Measurements from ENCODE around the gene ZNF627. TPM values are rescaled to one million over a fixed set of nuclear protein-coding genes. Genes with fewer than 3 reads are reported as not detected.

Gene ZNF627
- total RNA-seq, 1 donor from 2014 or later = 9.4 TPM

DNA sequence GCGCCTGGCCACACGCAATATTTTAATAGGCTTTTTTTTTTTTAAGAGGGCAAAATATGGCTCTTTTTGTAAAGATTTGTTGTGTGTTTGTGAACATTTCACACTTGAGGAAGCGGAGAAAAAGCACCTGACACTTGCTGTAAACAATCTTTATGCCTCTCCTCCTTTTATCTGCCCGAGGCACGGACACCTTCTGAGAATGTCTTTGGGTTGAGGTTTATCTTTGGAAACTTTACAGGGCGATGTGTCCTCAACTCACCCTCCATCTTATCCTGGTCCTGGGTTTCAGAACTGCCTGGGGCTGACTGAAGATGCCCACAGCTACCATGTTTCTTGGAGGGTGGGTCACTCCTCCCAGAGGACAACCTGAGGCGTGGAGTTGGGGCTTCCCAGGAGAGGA, 44.0 kb downstream of the ZNF627 start:
- Histone ChIP-seq H3K9me3 (no peaks in the 10 kb centered on the region), H3K4me1 (peaks cover 10% of the 10 kb centered on the region), H3K27ac (no peak overlapping the region), H3K36me3 (no peaks in the 10 kb centered on the region), H3K4me3 (no peak overlapping the region), H3K27me3 (ENCODE audit: low read depth) (no peaks in the 10 kb centered on the region)
- DNase-seq = no peak
- TF ChIP-seq, protein P1, sequence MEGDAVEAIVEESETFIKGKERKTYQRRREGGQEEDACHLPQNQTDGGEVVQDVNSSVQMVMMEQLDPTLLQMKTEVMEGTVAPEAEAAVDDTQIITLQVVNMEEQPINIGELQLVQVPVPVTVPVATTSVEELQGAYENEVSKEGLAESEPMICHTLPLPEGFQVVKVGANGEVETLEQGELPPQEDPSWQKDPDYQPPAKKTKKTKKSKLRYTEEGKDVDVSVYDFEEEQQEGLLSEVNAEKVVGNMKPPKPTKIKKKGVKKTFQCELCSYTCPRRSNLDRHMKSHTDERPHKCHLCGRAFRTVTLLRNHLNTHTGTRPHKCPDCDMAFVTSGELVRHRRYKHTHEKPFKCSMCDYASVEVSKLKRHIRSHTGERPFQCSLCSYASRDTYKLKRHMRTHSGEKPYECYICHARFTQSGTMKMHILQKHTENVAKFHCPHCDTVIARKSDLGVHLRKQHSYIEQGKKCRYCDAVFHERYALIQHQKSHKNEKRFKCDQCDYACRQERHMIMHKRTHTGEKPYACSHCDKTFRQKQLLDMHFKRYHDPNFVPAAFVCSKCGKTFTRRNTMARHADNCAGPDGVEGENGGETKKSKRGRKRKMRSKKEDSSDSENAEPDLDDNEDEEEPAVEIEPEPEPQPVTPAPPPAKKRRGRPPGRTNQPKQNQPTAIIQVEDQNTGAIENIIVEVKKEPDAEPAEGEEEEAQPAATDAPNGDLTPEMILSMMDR (IDR thresholded peaks at IDR 0.05) = no peak
- intact Hi-C loops (cut with DNase I) = no loop called here
- ATAC-seq = no peak

DNA sequence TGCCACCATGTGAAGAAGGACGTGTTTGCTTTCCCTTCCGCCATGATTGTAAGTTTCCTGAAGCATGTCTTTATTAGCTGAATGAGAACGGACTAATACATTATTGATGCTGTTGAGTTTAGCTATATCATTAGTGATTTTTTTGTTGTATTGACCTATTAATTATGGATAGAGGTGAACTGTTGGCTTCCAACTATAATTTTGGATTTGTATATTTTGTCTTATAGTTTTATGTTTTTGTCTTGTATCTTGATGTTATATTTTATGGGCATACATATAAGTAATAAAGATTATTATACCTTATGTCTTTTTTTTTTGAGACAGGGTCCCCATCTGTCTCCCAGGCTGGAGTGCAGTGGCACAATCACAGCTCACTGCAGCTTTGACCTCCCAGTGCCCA, 45.6 kb downstream of the ZNF627 start:
- TF ChIP-seq, protein P1 (IDR thresholded peaks at IDR 0.05) = no peak
- ATAC-seq = no peak
- Histone ChIP-seq H3K4me1 (peaks cover 10% of the 10 kb centered on the region), H3K36me3 (no peaks in the 10 kb centered on the region), H3K27me3 (ENCODE audit: low read depth) (no peaks in the 10 kb centered on the region), H3K9me3 (no peaks in the 10 kb centered on the region), H3K4me3 (no peak overlapping the region), H3K27ac (no peak overlapping the region)
- no peak for DNase-seq
- intact Hi-C loops (cut with DNase I) = no loop called here

DNA sequence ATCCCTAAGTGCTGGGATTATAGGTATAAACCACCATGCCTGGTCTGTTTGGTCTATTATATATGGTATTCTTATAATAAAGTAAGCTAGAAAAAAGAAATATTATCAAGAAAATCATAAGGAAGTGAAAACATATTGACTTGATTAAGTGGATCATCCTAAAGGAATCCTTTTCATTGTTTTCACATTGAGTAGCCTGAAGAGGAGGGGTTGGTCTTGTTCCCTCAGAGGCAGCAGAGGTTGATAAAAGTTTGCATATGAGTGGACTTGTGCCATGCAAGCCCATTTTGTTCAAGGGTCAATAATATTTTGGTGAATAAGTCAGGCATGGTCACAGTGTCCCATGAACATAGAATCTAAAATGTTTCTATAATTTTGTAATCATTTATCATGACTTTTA, 52.7 kb downstream of the ZNF627 start:
- intact Hi-C loops (cut with DNase I) = no loop called here
- Histone ChIP-seq H3K27me3 (ENCODE audit: low read depth) (no peaks in the 10 kb centered on the region), H3K4me1 (no peaks in the 10 kb centered on the region), H3K4me3 (no peak overlapping the region), H3K36me3 (no peaks in the 10 kb centered on the region), H3K9me3 (peaks cover 36% of the 10 kb centered on the region), H3K27ac (no peak overlapping the region)
- TF ChIP-seq, protein P1 (IDR thresholded peaks at IDR 0.05) = no peak
- DNase-seq = no peak
- ATAC-seq = no peak

DNA sequence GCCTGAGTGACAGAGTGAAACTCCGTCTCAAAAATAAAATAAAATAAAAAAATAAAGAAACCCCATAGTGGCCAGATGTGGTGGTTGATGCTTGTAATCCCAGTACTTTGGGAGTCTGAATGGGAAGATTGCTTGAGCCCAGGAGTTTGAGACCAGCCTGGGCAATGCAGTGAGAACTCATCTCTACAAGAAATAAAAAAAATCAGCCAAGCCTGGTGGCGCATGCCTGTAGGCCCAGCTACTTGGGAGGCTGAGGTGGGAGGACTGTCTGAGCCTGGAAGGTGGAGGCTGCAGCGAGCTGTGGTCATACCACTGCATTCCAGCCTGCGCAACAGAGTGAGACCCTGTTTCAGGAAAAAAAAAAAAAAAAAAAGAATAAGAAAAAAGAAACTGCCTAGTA, 53.8 kb downstream of the ZNF627 start:
- H3K36me3 ChIP-seq = no peaks in the 10 kb centered on the region
- intact Hi-C loops (cut with DNase I) = no loop called here
- ATAC-seq = no peak

DNA sequence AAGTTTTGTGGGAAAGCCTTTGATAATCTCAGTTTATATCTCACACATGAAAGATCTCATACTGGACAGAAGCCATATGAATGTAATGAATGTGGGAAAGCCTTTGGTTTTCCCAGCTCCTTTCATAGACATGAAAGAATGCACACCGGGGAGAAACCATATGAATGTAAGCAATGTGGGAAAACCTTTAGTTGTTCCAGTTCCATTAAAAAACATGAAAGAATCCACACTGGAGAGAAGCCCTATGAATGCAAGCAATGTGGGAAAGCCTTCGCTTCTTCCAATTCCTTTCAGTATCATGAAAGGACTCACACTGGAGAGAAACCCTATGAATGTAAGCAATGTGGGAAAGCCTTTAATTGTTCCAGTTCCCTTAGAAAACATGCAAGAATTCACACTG, 54.8 kb downstream of the ZNF627 start:
- no peak for ATAC-seq
- no peaks in the 10 kb centered on the region for H3K4me1 ChIP-seq
- no peaks in the 10 kb centered on the region for H3K27me3 ChIP-seq (ENCODE audit: low read depth)

More for the DNA sequence above, 53.8 kb downstream of the ZNF627 start:
- H3K9me3 ChIP-seq = peaks cover 36% of the 10 kb centered on the region
- no peaks in the 10 kb centered on the region for H3K4me1 ChIP-seq
- no peak overlapping the region for H3K27ac ChIP-seq
- no peak for DNase-seq
- no peaks in the 10 kb centered on the region for H3K27me3 ChIP-seq (ENCODE audit: low read depth)
- no peak overlapping the region for H3K4me3 ChIP-seq
- TF ChIP-seq, protein P1 (IDR thresholded peaks at IDR 0.05) = no peak

More for the DNA sequence above, 54.8 kb downstream of the ZNF627 start:
- no peak for DNase-seq
- Histone ChIP-seq H3K4me3 (no peak overlapping the region), H3K27ac (no peak overlapping the region), H3K9me3 (peaks cover 36% of the 10 kb centered on the region), H3K36me3 (no peaks in the 10 kb centered on the region)
- intact Hi-C loops (cut with DNase I) = no loop called here
- TF ChIP-seq, protein P1 (IDR thresholded peaks at IDR 0.05) = no peak

Data from lower lobe of right lung (tissue), 2 donors.